Measurements from ENCODE around the gene GARNL3. TPM values are rescaled to one million over a fixed set of nuclear protein-coding genes. Genes with fewer than 3 reads are reported as not detected.

GARNL3 gene
- total and polyA plus RNA-seq, 8 donors: 2.3 to 7.1 (median 3.4) TPM

GRCh38 chr9:127380479-127380878 lies 115.9 kb downstream of the GARNL3 start:
- H3K4me3 ChIP-seq: no peak overlapping the region
- intact Hi-C loops (cut with DNase I): no loop called here
- no peak for ATAC-seq

GRCh38 chr9:127382541-127382940 lies 118.0 kb downstream of the GARNL3 start:
- 76 to 81% methylated on average over 2 of the region's 2 CpGs for WGBS, 2 donors
- DNase-seq (no peak), FAIRE-seq (no peak)

More at GRCh38 chr9:127380479-127380878, 115.9 kb downstream of the GARNL3 start:
- no peaks in the 10 kb centered on the region for H3K4me1 ChIP-seq
- H3K27ac ChIP-seq: no peak overlapping the region
- DNase-seq (no peak), FAIRE-seq (no peak)
- 92% methylated on average over 3 of the region's 3 CpGs for WGBS, 2 donors
- no peaks in the 10 kb centered on the region for H3K9me3 ChIP-seq
- no peak for TF ChIP-seq CTCF (IDR thresholded peaks at IDR 0.05)
- no peaks in the 10 kb centered on the region for H3K27me3 ChIP-seq
- H3K36me3 ChIP-seq: no peaks in the 10 kb centered on the region

GRCh38 chr9:127384016-127384730 lies 119.6 kb downstream of the GARNL3 start:
- DNase-seq (no peak), FAIRE-seq (no peak), ATAC-seq (no peak)
- WGBS, 2 donors: 80 to 88% methylated on average over 11 of the region's 11 CpGs
- intact Hi-C loops (cut with DNase I): no loop called here
- Histone ChIP-seq H3K27me3 (no peaks in the 10 kb centered on the region), H3K27ac (no peak overlapping the region), H3K4me1 (no peaks in the 10 kb centered on the region), H3K36me3 (no peaks in the 10 kb centered on the region), H3K4me3 (no peak overlapping the region), H3K9me3 (no peaks in the 10 kb centered on the region)
- no peak for TF ChIP-seq CTCF (IDR thresholded peaks at IDR 0.05)

More at GRCh38 chr9:127382541-127382940, 118.0 kb downstream of the GARNL3 start:
- Histone ChIP-seq H3K4me3 (no peak overlapping the region), H3K27me3 (no peaks in the 10 kb centered on the region), H3K36me3 (no peaks in the 10 kb centered on the region), H3K27ac (no peak overlapping the region), H3K9me3 (no peaks in the 10 kb centered on the region), H3K4me1 (no peaks in the 10 kb centered on the region)
- intact Hi-C loops (cut with DNase I): no loop called here
- TF ChIP-seq CTCF (IDR thresholded peaks at IDR 0.05): no peak
- ATAC-seq: no peak

GRCh38 chr9:127384901-127385300 lies 120.3 kb downstream of the GARNL3 start:
- Histone ChIP-seq H3K27ac (no peak overlapping the region), H3K36me3 (no peaks in the 10 kb centered on the region), H3K9me3 (no peaks in the 10 kb centered on the region), H3K4me1 (no peaks in the 10 kb centered on the region), H3K27me3 (no peaks in the 10 kb centered on the region), H3K4me3 (no peak overlapping the region)
- FAIRE-seq: no peak
- 79 to 83% methylated on average over 12 to 13 of the region's 13 CpGs for WGBS, 2 donors
- no peak for DNase-seq
- no peak for TF ChIP-seq CTCF (IDR thresholded peaks at IDR 0.05)
- intact Hi-C loops (cut with DNase I): no loop called here
- ATAC-seq: no peak

- Histone ChIP-seq H3K9me3 (no peaks in the 10 kb centered on the region), H3K4me1 (no peaks in the 10 kb centered on the region), H3K27me3 (no peaks in the 10 kb centered on the region), H3K4me3 (no peak overlapping the region), H3K36me3 (no peaks in the 10 kb centered on the region), H3K27ac (no peak overlapping the region)
- no peak for FAIRE-seq
- no peak for DNase-seq
- no peak for ATAC-seq
- intact Hi-C loops (cut with DNase I): no loop called here
- 77 to 90% methylated on average over 4 of the region's 4 CpGs for WGBS, 2 donors
- no peak for TF ChIP-seq CTCF (IDR thresholded peaks at IDR 0.05)
Observed at GRCh38 chr9:127386249-127386648, 121.7 kb downstream of the GARNL3 start.

Data from pancreas (tissue), 10 donors.